Natural killer cell (primary cell): ENCODE results near the gene NVL. TPM values are rescaled to one million over a fixed set of nuclear protein-coding genes. Genes with fewer than 3 reads are reported as not detected.

Source experiments
- ATAC-seq, 3 donors: fragments of 150-1000 bp in 2 of 3; fragments of 200-7000 bp in 1 of 3; cut with Tn5 transposase; 1 replicate in 1 of 3; 2 replicates in 2 of 3; pipeline ENCODE4 v1.10.0; 2021; ENCODE audit warnings: mild to moderate bottlenecking in 2 of 3, moderate library complexity in 2 of 3
- DNase-seq, 2 donors: peaks; one replicate each; pipeline versions ENCODE4 v3.0.0 to v3.0.0-alpha.2; 2013 to 2021; ENCODE audit warnings: mixed read lengths in 1 of 2
- H3K27ac ChIP-seq: one replicate; pipeline ENCODE4 v1.5.1; 2013; ENCODE audit warnings: mild to moderate bottlenecking, low read length
- H3K27me3 ChIP-seq: one replicate; pipeline ENCODE4 v1.6.1; 2013; ENCODE audit warnings: low read length; ENCODE audit not compliant: control insufficient read depth, insufficient read depth
- H3K36me3 ChIP-seq: one replicate; pipeline ENCODE4 v1.6.1; 2013; ENCODE audit warnings: low read length; ENCODE audit not compliant: control insufficient read depth, insufficient read depth
- H3K4me1 ChIP-seq: one replicate; pipeline ENCODE4 v1.6.1; 2013; ENCODE audit warnings: low read length; ENCODE audit not compliant: control insufficient read depth, insufficient read depth
- H3K4me3 ChIP-seq: one replicate; pipeline ENCODE4 v1.5.1; 2013; ENCODE audit warnings: low read length
- H3K9me3 ChIP-seq: one replicate; pipeline ENCODE4 v1.6.1; 2013; ENCODE audit warnings: low read length; ENCODE audit not compliant: control insufficient read depth, insufficient read depth
- H3K27ac Mint-ChIP-seq, 2 donors: one replicate each; pipeline ENCODE4 v1.8.0; 2022; ENCODE audit warnings: mild to moderate bottlenecking in 2 of 2, mixed read lengths in 2 of 2, moderate library complexity in 1 of 2
- H3K27me3 Mint-ChIP-seq, 2 donors: one replicate each; pipeline ENCODE4 v1.8.0; 2022; ENCODE audit warnings: low read depth in 2 of 2, mixed read lengths in 2 of 2
- H3K36me3 Mint-ChIP-seq: one replicate; pipeline ENCODE4 v1.8.0; 2022; ENCODE audit warnings: mixed read lengths
- H3K4me1 Mint-ChIP-seq, 2 donors: one replicate each; pipeline ENCODE4 v1.8.0; 2022; ENCODE audit warnings: mixed read lengths in 2 of 2
- H3K4me3 Mint-ChIP-seq: one replicate; pipeline ENCODE4 v1.8.0; 2022; ENCODE audit warnings: mild to moderate bottlenecking, moderate library complexity, mixed read lengths
- H3K9me3 Mint-ChIP-seq, 2 donors: one replicate each; pipeline ENCODE4 v1.8.0; 2022; ENCODE audit warnings: mixed read lengths in 2 of 2
- WGBS: methylation state at CpG from one replicate; pipeline ENCODE4 v1.1.7; 2013; ENCODE audit warnings: missing lambda C conversion rate; ENCODE audit not compliant: insufficient coverage; 5-methylcytosine and 5-hydroxymethylcytosine counted together
- intact Hi-C: fragments of 100-400 bp; cut with micrococcal nuclease; formaldehyde crosslinking; loops from one replicate; pipeline ENCODE4 v1.14.2; 2022
- total RNA-seq, 4 donors: library from RNA; stranded (reverse); fragments of 120-200 nt in 1 of 4; gene quantifications; one replicate each; pipeline versions ENCODE4 v1.2.3 to v1.2.4, GENCODE V29; 2013 to 2022
- TF ChIP-seq, protein P1 (sequence below): fragments of 200-600 bp; IDR thresholded peaks from one replicate; pipeline ENCODE4 v1.8.0; 2022; ENCODE audit warnings: antibody characterized with exemption

The NVL gene
- total RNA-seq, 3 donors from 2014 or later (not counting 1 experiment from before 2014, with no cell fraction given) = 28.1 to 39.5 (median 32.4) TPM

DNA sequence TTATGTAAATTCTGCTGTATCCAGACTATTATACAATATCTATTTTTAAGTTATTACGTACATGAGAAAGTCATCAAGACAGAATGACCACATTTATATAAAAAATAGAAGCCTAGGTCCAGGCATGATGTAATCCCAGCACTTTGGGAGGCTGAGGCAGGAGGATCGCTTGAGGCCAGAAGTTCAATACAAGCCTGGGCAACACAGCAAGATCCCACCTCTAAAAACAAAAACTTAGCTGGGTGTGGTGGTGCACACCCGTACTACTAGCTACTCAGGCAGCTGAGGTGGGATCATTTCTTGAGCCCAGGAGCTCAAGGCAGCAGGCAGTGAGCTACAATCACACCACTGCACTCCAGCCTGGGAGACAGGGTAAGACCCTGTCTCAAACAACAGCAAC lies 58.9 kb downstream of the NVL start:
- no peak overlapping the region for H3K27ac Mint-ChIP-seq
- peaks cover 10% of the 10 kb centered on the region for H3K36me3 Mint-ChIP-seq
- H3K36me3 ChIP-seq = peaks cover 25% of the 10 kb centered on the region
- H3K27me3 ChIP-seq = no peaks in the 10 kb centered on the region
- no peaks in the 10 kb centered on the region for H3K4me1 Mint-ChIP-seq
- H3K27ac ChIP-seq = no peak overlapping the region
- no peaks in the 10 kb centered on the region for H3K9me3 ChIP-seq
- no peak overlapping the region for H3K4me3 ChIP-seq
- no peaks in the 10 kb centered on the region for H3K27me3 Mint-ChIP-seq
- no peak for ATAC-seq
- DNase-seq = no peak
- no peaks in the 10 kb centered on the region for H3K4me1 ChIP-seq
- no peaks in the 10 kb centered on the region for H3K9me3 Mint-ChIP-seq
- no peak overlapping the region for H3K4me3 Mint-ChIP-seq
- WGBS = 100% methylated on average over 1 of the region's 3 CpGs
- intact Hi-C loops = no loop called here
- TF ChIP-seq, protein P1, sequence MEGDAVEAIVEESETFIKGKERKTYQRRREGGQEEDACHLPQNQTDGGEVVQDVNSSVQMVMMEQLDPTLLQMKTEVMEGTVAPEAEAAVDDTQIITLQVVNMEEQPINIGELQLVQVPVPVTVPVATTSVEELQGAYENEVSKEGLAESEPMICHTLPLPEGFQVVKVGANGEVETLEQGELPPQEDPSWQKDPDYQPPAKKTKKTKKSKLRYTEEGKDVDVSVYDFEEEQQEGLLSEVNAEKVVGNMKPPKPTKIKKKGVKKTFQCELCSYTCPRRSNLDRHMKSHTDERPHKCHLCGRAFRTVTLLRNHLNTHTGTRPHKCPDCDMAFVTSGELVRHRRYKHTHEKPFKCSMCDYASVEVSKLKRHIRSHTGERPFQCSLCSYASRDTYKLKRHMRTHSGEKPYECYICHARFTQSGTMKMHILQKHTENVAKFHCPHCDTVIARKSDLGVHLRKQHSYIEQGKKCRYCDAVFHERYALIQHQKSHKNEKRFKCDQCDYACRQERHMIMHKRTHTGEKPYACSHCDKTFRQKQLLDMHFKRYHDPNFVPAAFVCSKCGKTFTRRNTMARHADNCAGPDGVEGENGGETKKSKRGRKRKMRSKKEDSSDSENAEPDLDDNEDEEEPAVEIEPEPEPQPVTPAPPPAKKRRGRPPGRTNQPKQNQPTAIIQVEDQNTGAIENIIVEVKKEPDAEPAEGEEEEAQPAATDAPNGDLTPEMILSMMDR = no peak

DNA sequence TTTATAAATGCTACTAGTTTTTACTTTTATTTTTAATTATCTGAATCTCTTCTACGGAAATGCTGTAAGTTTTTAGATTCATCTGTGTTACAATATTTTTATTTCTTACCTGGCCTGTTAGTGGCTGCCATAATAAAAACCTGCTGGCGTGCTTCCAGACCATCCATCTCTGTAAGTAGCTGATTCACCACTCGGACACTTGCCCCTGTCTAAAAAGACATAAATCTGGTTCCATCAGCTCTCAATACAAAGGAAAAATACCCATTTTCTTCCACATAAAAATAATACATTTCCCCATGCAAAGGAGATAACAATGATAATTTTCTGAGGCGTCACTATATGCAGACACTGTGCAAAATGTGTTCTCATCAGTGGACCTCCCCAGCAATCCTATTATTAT lies 62.0 kb downstream of the NVL start:
- Histone ChIP-seq H3K27ac (no peak overlapping the region), H3K9me3 (no peaks in the 10 kb centered on the region), H3K4me1 (no peaks in the 10 kb centered on the region), H3K27me3 (no peaks in the 10 kb centered on the region), H3K36me3 (peaks cover 13% of the 10 kb centered on the region), H3K4me3 (no peak overlapping the region)
- no peaks in the 10 kb centered on the region for H3K27me3 Mint-ChIP-seq
- no peaks in the 10 kb centered on the region for H3K9me3 Mint-ChIP-seq
- ATAC-seq (no peak), DNase-seq (no peak)
- H3K4me1 Mint-ChIP-seq = no peaks in the 10 kb centered on the region
- no peak overlapping the region for H3K27ac Mint-ChIP-seq
- H3K36me3 Mint-ChIP-seq = peaks cover 11% of the 10 kb centered on the region
- intact Hi-C loops = no loop called here
- TF ChIP-seq, protein P1 = no peak
- 93% methylated on average over 2 of the region's 4 CpGs for WGBS
- no peak overlapping the region for H3K4me3 Mint-ChIP-seq

DNA sequence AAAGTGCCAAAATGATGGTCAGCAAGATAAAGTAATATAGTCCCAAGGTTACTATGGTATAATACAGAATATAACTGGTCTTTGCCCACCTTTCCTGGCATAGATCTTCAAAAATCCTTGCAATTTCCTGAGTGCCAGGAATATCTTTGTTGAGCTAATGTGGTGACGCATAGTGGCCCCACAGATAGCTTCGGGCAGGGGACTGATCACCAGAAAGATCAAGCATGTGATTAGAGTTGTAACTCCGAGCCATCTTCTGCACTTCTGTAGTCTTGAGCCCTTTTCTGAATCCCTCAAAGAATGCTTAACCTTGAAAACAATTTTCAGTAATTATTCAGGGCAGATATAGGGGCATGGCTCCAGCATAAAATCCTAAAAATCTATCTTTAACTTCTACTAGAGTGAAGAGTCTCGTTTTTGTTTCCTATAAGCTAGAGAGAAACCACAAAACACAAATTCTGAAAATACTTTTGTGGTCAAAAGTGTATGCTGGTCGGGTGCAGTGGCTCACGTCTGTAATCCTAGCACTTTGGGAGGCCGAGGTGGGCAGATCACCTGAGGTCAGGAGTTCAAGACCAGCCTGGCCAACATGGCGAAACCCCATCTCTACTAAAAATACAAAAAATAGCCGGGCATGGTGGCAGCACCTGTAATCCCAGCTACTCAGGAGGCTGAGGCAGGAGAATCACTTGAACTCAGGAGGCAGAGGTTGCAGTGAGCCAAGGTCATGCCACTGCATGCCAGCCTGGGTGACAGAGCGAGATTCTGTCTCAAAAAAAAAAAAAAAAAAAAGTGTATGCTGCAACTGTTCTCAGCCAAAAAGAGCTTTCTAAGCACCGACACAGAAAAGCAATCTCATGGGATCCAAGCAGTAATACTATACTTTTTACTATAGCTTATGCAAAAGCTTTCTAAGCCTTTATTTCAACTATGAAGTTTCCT lies 62.8 kb downstream of the NVL start:
- Mint-ChIP-seq H3K4me3 (no peak overlapping the region), H3K9me3 (no peaks in the 10 kb centered on the region), H3K27me3 (no peaks in the 10 kb centered on the region), H3K4me1 (no peaks in the 10 kb centered on the region), H3K36me3 (peaks cover 11% of the 10 kb centered on the region), H3K27ac (no peak overlapping the region)
- H3K4me3 ChIP-seq = no peak overlapping the region
- H3K27me3 ChIP-seq = no peaks in the 10 kb centered on the region
- WGBS = 60% methylated on average over 10 of the region's 11 CpGs
- no peaks in the 10 kb centered on the region for H3K4me1 ChIP-seq
- no peaks in the 10 kb centered on the region for H3K9me3 ChIP-seq
- ATAC-seq = no peak
- H3K36me3 ChIP-seq = peaks cover 13% of the 10 kb centered on the region
- no peak for DNase-seq
- H3K27ac ChIP-seq = no peak overlapping the region
- intact Hi-C loops = no loop called here
- TF ChIP-seq, protein P1 = no peak
